Measurements from ENCODE around the gene SLC44A5. TPM values are rescaled to one million over a fixed set of nuclear protein-coding genes. Genes with fewer than 3 reads are reported as not detected.
A peak's percentile ranks its signal among the peaks of the same experiment; 100 is the strongest.
"Not testable (repeated sequence)": the region's sequence is repeated elsewhere in the genome, so short reads cannot be mapped to it uniquely, and the experiment has no call there.

Gene SLC44A5
- total RNA-seq, 2 donors from 2014 or later: 6.7 to 8.4 TPM

DNA sequence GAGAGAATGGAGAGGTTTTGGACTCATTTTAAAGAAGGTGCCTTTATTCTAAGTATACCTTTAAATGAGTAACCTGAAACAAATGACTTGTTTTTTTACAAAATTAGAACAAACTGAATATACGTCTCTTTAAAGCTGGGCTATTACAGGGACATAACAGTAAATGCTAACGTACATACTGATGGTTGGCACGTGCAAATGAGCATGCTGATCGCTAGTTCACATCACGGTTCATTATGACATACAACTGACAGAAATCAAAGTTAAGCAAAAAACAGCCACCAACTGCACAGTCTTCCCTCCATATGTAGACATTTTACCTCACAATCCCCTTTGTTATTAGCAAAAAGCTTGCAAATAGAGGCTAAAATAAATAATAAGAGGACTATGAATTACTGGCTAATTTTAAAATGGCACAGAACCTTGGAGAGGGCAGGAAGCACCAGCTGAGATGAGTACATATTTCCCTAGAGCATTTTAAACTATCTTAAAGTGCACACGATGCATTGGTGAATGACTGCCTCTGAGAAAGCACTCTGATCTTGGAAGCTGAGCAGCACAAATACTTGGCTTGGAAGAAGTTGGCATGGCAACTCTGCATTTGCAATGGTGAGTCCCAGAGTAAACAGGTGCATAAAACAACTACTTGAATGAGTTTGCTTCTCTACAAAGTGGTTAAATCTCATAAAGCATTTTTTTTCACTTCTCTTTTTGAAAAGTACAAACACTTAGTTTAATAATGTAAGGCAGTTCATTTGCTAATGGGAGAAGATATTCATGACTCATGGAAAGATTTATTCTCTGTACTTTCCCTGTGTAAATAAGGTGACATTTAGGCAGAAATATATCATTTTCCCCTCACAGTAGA, 272.1 kb downstream of the SLC44A5 start:
- ATAC-seq (no peak), DNase-seq (no peak)
- intact Hi-C loops (cut with DNase I, micrococcal nuclease): no loop called here

GRCh38 chr1:75334876-75335389, 276.0 kb downstream of the SLC44A5 start:
- no peak for ATAC-seq
- no peak for DNase-seq
- intact Hi-C loops (cut with DNase I, micrococcal nuclease): no loop called here

DNA sequence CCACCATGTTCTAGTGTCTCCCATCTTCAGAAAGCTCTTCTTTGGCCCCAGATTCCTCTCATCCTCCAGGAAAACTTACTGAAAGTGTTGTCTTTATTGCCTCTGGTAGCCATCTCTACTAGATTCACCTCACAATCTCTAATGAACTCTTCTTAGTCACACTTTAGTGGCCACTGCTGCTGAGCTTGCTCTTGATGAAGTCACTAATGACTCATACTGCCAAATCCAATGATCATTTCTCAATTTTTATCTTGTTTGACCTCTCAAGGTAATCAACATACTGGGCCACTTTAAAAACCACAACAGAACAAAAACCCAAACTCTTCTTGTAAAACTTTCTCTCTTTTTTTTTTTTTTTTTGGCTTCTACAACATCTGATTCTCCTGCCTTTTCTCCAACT, 280.3 kb downstream of the SLC44A5 start:
- intact Hi-C loops (cut with DNase I, micrococcal nuclease): no loop called here
- DNase-seq (no peak), ATAC-seq (peak; percentile 4)

DNA sequence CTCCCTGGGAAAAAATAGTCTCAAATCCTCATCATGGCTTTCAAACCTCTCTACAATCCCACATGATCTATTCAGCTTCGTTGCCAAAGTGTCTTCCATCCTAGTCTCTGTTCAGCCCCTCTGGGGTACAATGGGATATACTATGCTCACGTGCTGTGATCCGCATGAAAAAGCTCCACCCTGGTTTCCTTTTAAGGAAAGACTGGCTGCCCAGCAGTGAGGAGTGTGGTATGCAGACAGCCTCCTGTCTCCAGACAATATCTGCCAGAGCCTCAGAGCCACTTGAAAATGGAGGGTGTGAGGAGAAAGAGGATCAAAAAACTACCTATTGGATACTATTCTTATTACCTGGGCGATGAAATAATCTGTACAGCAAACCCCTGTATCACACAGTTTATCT, 282.2 kb downstream of the SLC44A5 start:
- DNase-seq: no peak
- no peak for ATAC-seq
- intact Hi-C loops (cut with DNase I, micrococcal nuclease): no loop called here

- DNase-seq: no peak
- intact Hi-C loops (cut with DNase I, micrococcal nuclease): no loop called here
- no peak for ATAC-seq
Observed at GRCh38 chr1:75327395-75327794, 283.5 kb downstream of the SLC44A5 start.

GRCh38 chr1:75317976-75318375, 292.9 kb downstream of the SLC44A5 start:
- DNase-seq (no peak), ATAC-seq (no peak)
- intact Hi-C loops (cut with DNase I, micrococcal nuclease): no loop called here

DNA sequence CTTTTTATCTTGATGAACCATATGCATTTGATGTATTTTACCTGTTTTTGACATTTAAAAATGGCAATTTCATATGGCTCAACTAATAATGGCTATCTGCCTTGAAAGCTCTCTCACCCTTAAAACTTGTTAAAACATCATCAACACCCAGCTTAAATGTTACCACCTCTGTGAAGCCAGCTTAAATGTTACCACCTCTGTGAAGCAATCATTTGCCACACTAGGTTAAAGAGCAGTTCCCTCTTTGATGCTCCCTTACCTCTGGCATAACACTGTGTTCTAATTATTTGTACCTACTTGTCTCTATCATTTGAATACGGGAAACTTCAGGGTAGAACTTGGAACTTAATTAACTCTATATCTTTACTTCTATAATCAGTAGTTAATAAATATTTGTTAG, 294.7 kb downstream of the SLC44A5 start:
- no peak for ATAC-seq
- DNase-seq: no peak
- intact Hi-C loops (cut with DNase I, micrococcal nuclease): no loop called here

DNA sequence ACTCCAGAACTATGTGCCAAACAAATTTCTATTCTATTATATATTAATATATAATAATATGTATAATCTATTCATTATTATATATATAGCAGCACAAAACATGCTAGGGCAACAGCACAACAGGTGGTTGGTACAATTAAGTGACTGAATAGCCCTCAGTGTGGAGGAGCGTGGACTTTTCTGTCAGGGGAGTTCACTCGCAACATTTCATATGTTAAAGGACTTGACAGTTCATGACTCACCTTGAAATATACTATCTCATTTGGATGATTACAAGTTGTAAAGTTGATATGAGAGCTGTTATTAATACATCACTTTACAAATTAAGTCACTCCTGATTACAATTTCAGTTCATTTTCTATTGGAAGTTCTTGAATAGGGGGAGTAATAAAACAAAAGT, 298.3 kb downstream of the SLC44A5 start:
- intact Hi-C loops (cut with DNase I, micrococcal nuclease): no loop called here
- ATAC-seq: no peak
- DNase-seq: no peak

GRCh38 chr1:75310067-75310466, 300.8 kb downstream of the SLC44A5 start:
- intact Hi-C loops (cut with DNase I, micrococcal nuclease): no loop called here

DNA sequence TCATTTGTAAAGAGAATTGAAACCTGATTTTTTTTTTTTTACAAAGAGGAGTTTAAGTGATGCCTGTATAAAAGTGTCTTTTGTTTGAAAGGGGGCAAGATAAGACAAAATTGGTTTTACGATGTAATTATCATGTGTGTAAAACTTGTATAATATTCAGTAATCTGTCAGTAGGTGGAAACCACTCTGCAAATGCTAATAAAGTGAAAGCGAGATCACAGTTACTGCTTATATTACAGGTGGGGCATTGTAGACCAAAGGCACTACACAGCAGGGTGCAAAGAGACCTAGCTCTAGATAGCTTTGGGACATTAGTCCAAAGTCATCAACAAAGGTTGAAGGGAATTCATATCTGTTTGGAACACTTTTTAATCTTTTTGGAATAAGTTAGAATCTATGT, 302.5 kb downstream of the SLC44A5 start:
- DNase-seq (no peak), ATAC-seq (peak; percentile 58)
- intact Hi-C loops (cut with DNase I, micrococcal nuclease): no loop called here

More at GRCh38 chr1:75310067-75310466, 300.8 kb downstream of the SLC44A5 start:
- ATAC-seq (no peak), DNase-seq (no peak)

- ATAC-seq (no peak), DNase-seq (no peak)
- intact Hi-C loops (cut with DNase I, micrococcal nuclease): no loop called here
Observed at GRCh38 chr1:75305061-75305460, 305.9 kb downstream of the SLC44A5 start.

GRCh38 chr1:75293270-75293669, 317.6 kb downstream of the SLC44A5 start:
- intact Hi-C loops (cut with DNase I, micrococcal nuclease): no loop called here
- ATAC-seq (no peak), DNase-seq (no peak)

DNA sequence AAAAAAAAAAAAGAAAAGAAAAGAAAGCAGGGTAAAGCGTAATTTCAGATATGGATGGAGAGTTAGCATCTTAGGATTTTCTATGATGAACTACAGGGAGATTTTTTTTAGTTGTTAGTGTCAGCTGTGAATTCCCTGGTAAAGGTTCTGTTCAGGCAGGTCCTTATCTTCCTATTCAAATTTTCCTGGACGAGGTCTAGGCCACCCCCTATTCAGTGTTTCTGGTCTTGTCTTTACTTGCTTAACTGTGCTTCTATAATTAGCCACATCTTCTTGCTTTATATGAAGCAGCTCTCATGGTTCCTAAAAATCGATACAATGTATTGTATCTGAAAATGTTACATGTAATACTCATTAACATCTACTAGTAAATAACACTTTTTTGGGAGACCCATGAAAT, 318.9 kb downstream of the SLC44A5 start:
- intact Hi-C loops (cut with DNase I, micrococcal nuclease): no loop called here
- DNase-seq (no peak), ATAC-seq (no peak)

DNA sequence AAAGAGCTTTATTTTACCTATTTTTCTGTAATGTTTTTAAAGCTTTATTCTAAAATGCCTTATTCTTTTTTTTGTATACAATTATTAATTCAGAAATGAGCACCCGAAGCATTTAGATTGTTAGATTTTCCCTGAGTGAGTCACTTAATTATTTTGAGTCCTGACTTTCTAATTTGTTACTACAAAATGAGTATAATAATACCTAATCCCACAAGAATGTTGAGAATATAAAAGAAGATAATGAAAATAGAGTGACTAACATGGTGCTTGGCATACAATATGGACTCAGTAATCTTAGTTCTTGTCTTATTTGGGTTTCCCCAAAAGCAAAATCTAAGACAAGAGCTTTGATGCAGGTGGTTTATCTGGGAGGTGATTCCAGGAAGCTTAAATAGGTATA, 334.5 kb downstream of the SLC44A5 start:
- DNase-seq (no peak), ATAC-seq (no peak)
- intact Hi-C loops (cut with DNase I, micrococcal nuclease): no loop called here

DNA sequence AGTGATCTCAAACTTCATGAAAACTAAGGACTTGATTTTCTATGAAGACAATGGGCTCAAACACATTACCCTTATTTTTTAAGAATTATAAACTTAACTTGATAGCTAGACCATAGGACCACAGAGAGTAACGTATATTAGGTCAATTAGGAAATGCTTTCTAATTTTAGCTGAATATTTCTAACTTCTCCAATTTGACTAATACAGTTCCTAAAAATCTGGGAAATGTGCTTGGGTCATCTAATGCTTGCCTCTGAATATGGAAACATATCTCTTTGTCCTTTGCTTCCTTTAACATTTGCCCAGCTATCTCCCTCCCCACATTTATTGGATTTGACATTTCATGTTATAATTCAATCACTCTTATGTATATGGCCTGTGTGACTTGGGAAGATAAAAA, 335.3 kb downstream of the SLC44A5 start:
- ATAC-seq: no peak
- intact Hi-C loops (cut with DNase I, micrococcal nuclease): no loop called here

DNA sequence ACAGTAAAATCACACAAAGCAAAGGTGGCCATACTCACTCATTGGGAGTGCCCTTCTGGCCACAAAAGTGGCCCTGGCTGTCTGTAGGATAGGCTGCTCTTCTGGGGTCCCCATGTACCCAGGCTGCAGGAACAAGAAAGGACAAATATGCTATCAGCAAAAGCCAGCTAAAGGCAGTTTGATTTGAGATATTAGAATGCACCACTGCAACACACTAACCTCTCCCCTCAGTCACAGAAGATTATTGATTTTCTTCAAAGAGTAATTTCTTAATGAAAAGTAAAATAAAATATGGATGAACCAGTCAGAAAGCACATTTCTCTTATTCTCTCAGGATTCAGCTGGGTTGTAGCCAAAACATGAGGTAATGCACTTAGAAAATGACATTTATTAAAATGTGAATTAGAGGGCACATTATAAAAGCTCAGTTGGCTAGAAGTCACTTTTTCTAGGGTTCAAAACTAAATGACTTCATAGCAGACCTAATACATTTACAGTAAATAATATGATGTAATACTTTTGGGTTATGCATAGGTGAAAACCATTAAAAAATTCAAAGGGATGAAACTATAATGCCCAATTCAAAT, 335.9 kb downstream of the SLC44A5 start:
- DNase-seq (no peak), ATAC-seq (no peak)
- intact Hi-C loops (cut with DNase I, micrococcal nuclease): no loop called here

More for the DNA sequence above, 335.3 kb downstream of the SLC44A5 start:
- DNase-seq: no peak

DNA sequence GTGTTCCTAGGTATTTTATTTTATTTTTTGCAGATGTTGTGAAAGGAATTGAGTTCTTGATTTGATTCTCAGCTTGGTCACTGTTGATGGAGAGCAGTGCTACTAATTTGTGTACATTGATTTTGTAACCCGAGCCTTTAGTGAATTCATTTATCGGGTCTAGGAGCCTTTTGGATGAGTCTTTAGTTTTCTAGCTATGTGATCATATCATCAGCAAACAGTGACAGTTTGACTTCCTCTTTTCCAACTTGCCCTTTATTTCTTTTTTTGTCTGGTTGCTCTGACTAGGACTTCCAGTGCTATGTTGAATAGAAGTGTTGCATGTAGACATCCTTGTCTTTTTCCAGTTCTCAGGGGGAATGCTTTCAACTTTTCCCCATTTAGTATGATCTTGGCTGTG, 337.8 kb downstream of the SLC44A5 start:
- intact Hi-C loops (cut with DNase I, micrococcal nuclease): no loop called here
- no peak for ATAC-seq
- no peak for DNase-seq

GRCh38 chr1:75265792-75266191, 345.1 kb downstream of the SLC44A5 start:
- DNase-seq: no peak
- peak; percentile 34 for ATAC-seq
- intact Hi-C loops (cut with DNase I, micrococcal nuclease): loop anchor here in 1 of 2 donors (10.0 kb wide), 1 partner anchor 369 kb away; no protein-coding TSS in a partner anchor

DNA sequence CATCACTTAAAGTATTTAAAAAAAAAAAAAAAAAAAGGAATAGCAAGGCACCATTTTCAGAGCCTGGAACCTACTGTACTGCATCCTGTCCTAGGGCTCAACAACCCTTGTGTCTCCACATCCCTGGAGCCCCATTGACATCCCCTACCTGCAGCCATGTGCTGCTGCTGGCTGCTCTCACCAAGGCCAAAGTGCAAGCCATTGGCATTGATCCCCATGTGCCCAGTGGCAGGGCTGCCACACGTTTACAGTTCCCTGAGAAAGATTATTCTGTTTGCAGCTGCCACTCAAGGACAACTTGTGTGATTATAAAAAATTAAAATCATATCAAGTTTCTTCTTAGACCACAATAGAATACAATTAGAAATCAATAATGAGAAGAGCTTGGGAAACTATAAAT, 346.8 kb downstream of the SLC44A5 start:
- DNase-seq (no peak), ATAC-seq (no peak)
- intact Hi-C loops (cut with DNase I, micrococcal nuclease): loop anchor here in 1 of 2 donors (10.0 kb wide), 1 partner anchor 371 kb away; no protein-coding TSS in a partner anchor

DNA sequence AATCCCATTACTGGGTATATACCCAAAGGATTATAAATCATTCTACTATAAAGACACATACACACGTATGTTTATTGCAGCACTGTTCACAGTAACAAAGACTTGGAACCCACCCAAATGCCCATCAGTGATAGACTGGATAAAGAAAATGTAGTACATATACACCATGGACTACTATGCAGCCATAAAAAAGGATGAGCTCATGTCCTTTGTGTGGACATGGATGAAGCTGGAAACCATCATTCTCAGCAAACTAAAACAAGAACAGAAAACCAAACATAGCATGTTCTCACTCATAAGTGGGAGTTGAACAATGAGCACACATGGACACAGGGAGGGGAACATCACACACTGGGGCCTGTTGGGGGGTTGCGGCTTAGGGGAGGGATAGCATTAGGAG, 347.3 kb downstream of the SLC44A5 start:
- DNase-seq, ATAC-seq: not testable (repeated sequence)
- intact Hi-C loops (cut with DNase I, micrococcal nuclease): loop anchor here in 1 of 2 donors (10.0 kb wide), 1 partner anchor 371 kb away; no protein-coding TSS in a partner anchor
